Esophagus squamous epithelium (tissue), 4 donors: ENCODE measurements around the gene ACHE.

Experiments used
- CTCF ChIP-seq, 6 experiments: fragments of 450-650 bp in 4 of 6; fragments of 200-600 bp in 2 of 6; sonication (generic) in 2 of 6; IDR thresholded peaks; one replicate each; pipeline ENCODE4 v1.5.1; 2016 to 2019; ENCODE audit warnings: antibody characterized with exemption in 6 of 6, mild to moderate bottlenecking in 4 of 6, moderate library complexity in 4 of 6
- POLR2A ChIP-seq, 4 donors: fragments of 450-650 bp; IDR thresholded peaks; one replicate each; pipeline ENCODE4 v1.6.1; 2017; ENCODE audit warnings: antibody characterized with exemption in 4 of 4, mild to moderate bottlenecking in 4 of 4, moderate library complexity in 3 of 4

- TF ChIP-seq CTCF (IDR thresholded peaks at IDR 0.05) (no peak), POLR2A (IDR thresholded peaks at IDR 0.05) (no peak)
Observed at GRCh38 chr7:100878685-100879084, 17.0 kb downstream of the ACHE start.
